GM12878 (cell line): ENCODE measurements around the gene IGFALS. TPM values are rescaled to one million over a fixed set of nuclear protein-coding genes. Genes with fewer than 3 reads are reported as not detected.

Experiments
- CBX3 ChIP-seq: fragments of 200-600 bp; sonication (generic); IDR thresholded peaks from 2 replicates; pipeline ENCODE4 v1.6.1; 2016; ENCODE audit warnings: low read depth, borderline replicate concordance
- HCFC1 ChIP-seq: fragments of 150-350 bp; IDR thresholded peaks from 2 replicates; pipeline ENCODE4 v1.6.1; 2014; ENCODE audit warnings: low read length
- IRF4 ChIP-seq: IDR thresholded peaks from 2 replicates; pipeline ENCODE4 v1.6.1; 2011; ENCODE audit warnings: low read depth, low read length
- MEF2B ChIP-seq: fragments of 450-650 bp; IDR thresholded peaks from 2 replicates; pipeline ENCODE4 v1.6.1; 2018; ENCODE audit warnings: mild to moderate bottlenecking, moderate library complexity; ENCODE audit not compliant: partially characterized antibody, poor library complexity, severe bottlenecking
- MTA3 ChIP-seq: IDR thresholded peaks from 2 replicates; pipeline ENCODE4 v1.6.1; 2012; ENCODE audit warnings: low read length, inconsistent platforms, borderline replicate concordance
- NR2C2 ChIP-seq: IDR thresholded peaks from 2 replicates; pipeline ENCODE4 v1.6.1; 2011; ENCODE audit warnings: borderline replicate concordance, low read depth; ENCODE audit not compliant: control insufficient read depth, insufficient read length
- POLR2AphosphoS2 ChIP-seq: IDR thresholded peaks from 2 replicates; pipeline ENCODE4 v1.6.1; 2011; ENCODE audit warnings: low read depth, mild to moderate bottlenecking, low read length, improper control_type of control experiment, moderate library complexity
- POU2F2 ChIP-seq: IDR thresholded peaks from 3 replicates; pipeline ENCODE4 v1.6.1; 2011; ENCODE audit warnings: low read depth, mild to moderate bottlenecking, low read length, borderline replicate concordance
- STAT1 ChIP-seq: fragments of 450-650 bp; conservative IDR thresholded peaks from 2 replicates; pipeline ENCODE4 v1.6.1; 2014; ENCODE audit warnings: antibody characterized with exemption, mild to moderate bottlenecking
- ZNF217 ChIP-seq: fragments of 450-650 bp; IDR thresholded peaks from 2 replicates; pipeline ENCODE4 v1.6.1; 2017; ENCODE audit warnings: antibody characterized with exemption, mild to moderate bottlenecking
- polyA plus RNA-seq, 11 experiments: library from polyadenylated mRNA; depleted of rRNA in 4 of 11; unstranded in 6 of 11; stranded (reverse) in 5 of 11; fragments of >200 nt; fragmentation: Nextera tagmentation in 4 of 11; fragmentation: Illumina TruSeq in 1 of 11; extraction: Ambion mirVana in 4 of 11; extraction: Trizol in 1 of 11; gene quantifications; 1 replicate in 1 of 11; 2 replicates in 10 of 11; pipeline versions ENCODE4 v1.2.1 to v1.2.3, GENCODE V29; 2011 to 2016; ENCODE audit warnings: inconsistent platforms in 2 of 11, missing spikeins in 2 of 11, low read depth in 1 of 11
- total RNA-seq, 4 experiments: library from RNA; depleted of rRNA in 3 of 4; stranded (reverse); fragments of >200 nt in 3 of 4; fragmentation: Illumina TruSeq in 1 of 4; extraction: Trizol in 1 of 4; gene quantifications; 2 replicates each; pipeline versions ENCODE4 v1.2.1 to v1.2.3, GENCODE V29; 2013 to 2021
- TF ChIP-seq, protein P1 (sequence below): fragments of 450-650 bp; formaldehyde crosslinking; IDR thresholded peaks from 2 replicates; pipeline ENCODE4 v1.4.0; 2022; ENCODE audit warnings: mild to moderate bottlenecking, moderate library complexity
- TF ChIP-seq, protein P2 (sequence below): IDR thresholded peaks from 2 replicates; pipeline ENCODE4 v1.6.1; 2012; ENCODE audit warnings: low read depth, low read length, improper control_type of control experiment

Gene IGFALS
- total and polyA plus RNA-seq, 10 of the 15 experiments (the other 5 are each of a cell fraction or from before 2014, with no cell fraction given): 0.04 to 0.11 TPM; not detected in 8

- TF ChIP-seq, protein P1, sequence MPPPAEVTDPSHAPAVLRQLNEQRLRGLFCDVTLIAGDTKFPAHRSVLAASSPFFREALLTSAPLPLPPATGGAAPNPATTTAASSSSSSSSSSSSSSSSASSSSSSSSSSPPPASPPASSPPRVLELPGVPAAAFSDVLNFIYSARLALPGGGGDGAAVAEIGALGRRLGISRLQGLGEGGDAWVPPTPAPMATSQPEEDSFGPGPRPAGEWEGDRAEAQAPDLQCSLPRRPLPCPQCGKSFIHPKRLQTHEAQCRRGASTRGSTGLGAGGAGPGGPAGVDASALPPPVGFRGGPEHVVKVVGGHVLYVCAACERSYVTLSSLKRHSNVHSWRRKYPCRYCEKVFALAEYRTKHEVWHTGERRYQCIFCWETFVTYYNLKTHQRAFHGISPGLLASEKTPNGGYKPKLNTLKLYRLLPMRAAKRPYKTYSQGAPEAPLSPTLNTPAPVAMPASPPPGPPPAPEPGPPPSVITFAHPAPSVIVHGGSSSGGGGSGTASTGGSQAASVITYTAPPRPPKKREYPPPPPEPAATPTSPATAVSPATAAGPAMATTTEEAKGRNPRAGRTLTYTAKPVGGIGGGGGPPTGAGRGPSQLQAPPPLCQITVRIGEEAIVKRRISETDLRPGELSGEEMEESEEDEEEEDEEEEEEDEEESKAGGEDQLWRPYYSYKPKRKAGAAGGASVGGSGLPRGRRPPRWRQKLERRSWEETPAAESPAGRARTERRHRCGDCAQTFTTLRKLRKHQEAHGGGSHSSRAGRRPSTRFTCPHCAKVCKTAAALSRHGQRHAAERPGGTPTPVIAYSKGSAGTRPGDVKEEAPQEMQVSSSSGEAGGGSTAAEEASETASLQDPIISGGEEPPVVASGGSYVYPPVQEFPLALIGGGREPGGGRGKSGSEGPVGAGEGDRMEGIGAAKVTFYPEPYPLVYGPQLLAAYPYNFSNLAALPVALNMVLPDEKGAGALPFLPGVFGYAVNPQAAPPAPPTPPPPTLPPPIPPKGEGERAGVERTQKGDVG (CRISPR knock-in tag): no peak
- TF ChIP-seq HCFC1 (no peak), POLR2AphosphoS2 (no peak), CBX3 (no peak), STAT1 (no peak), MTA3 (no peak), POU2F2 (no peak), NR2C2 (no peak), IRF4 (no peak), MEF2B (no peak), ZNF217 (no peak)
- TF ChIP-seq, protein P2, sequence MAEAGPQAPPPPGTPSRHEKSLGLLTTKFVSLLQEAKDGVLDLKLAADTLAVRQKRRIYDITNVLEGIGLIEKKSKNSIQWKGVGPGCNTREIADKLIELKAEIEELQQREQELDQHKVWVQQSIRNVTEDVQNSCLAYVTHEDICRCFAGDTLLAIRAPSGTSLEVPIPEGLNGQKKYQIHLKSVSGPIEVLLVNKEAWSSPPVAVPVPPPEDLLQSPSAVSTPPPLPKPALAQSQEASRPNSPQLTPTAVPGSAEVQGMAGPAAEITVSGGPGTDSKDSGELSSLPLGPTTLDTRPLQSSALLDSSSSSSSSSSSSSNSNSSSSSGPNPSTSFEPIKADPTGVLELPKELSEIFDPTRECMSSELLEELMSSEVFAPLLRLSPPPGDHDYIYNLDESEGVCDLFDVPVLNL: no peak
These were observed 4.8 kb downstream of the IGFALS start (continued) for GRCh38 chr16:1788708-1789100.
